Thymus (tissue), 11 donors: ENCODE results near the gene NXF1. TPM values are rescaled to one million over a fixed set of nuclear protein-coding genes. Genes with fewer than 3 reads are reported as not detected.
A peak's percentile ranks its signal among the peaks of the same experiment; 100 is the strongest.
"Not testable (repeated sequence)": the region's sequence is repeated elsewhere in the genome, so short reads cannot be mapped to it uniquely, and the experiment has no call there.

ENCODE experiments used
- DNase-seq, 9 donors: peaks; one replicate each; pipeline ENCODE4 v3.0.0-alpha.2; 2013; ENCODE audit warnings: low spot score in 9 of 9, low read depth in 6 of 9, missing footprints in 1 of 9
- H3K27ac ChIP-seq, 2 donors: one replicate each; pipeline ENCODE4 v1.5.1; 2013; ENCODE audit warnings: control low read depth in 1 of 2, low read depth in 1 of 2, low read length in 1 of 2, mild to moderate bottlenecking in 1 of 2, moderate library complexity in 1 of 2
- H3K27me3 ChIP-seq, 2 donors: one replicate each; pipeline ENCODE4 v1.5.1; 2013; ENCODE audit warnings: low read length in 1 of 2; ENCODE audit not compliant: control insufficient read depth in 2 of 2, insufficient read depth in 1 of 2
- H3K36me3 ChIP-seq, 2 donors: one replicate each; pipeline ENCODE4 v1.5.1; 2013; ENCODE audit warnings: low read length in 1 of 2, mild to moderate bottlenecking in 1 of 2, moderate library complexity in 1 of 2; ENCODE audit not compliant: control insufficient read depth in 2 of 2, insufficient read depth in 2 of 2
- H3K4me1 ChIP-seq, 2 donors: one replicate each; pipeline ENCODE4 v1.5.1; 2013; ENCODE audit warnings: low read length in 2 of 2; ENCODE audit not compliant: control insufficient read depth in 2 of 2, insufficient read depth in 2 of 2
- H3K4me3 ChIP-seq, 2 donors: one replicate each; pipeline ENCODE4 v1.5.1; 2013; ENCODE audit warnings: low read length in 2 of 2, control low read depth in 1 of 2, mild to moderate bottlenecking in 1 of 2
- H3K9me3 ChIP-seq, 2 donors: one replicate each; pipeline ENCODE4 v1.5.1; 2013; ENCODE audit warnings: low read length in 1 of 2, mild to moderate bottlenecking in 1 of 2; ENCODE audit not compliant: control insufficient read depth in 2 of 2, insufficient read depth in 1 of 2
- WGBS: extraction: QIAGEN DNeasy Blood & Tissue Kit; methylation state at CpG from one replicate; pipeline ENCODE4 v1.1.7; 2013; 5-methylcytosine and 5-hydroxymethylcytosine counted together
- polyA plus RNA-seq: library from polyadenylated mRNA; stranded (reverse); fragments of 200-250 nt; gene quantifications from one replicate; pipeline ENCODE4 v1.2.3, GENCODE V29; 2013
- total RNA-seq: library from RNA; stranded (reverse); fragments of 120-200 nt; gene quantifications from one replicate; pipeline ENCODE4 v1.2.4, GENCODE V29; 2013
- donor health status: healthy.

The NXF1 gene
- total and polyA plus RNA-seq, 2 donors = 34.4 to 186 TPM

DNA sequence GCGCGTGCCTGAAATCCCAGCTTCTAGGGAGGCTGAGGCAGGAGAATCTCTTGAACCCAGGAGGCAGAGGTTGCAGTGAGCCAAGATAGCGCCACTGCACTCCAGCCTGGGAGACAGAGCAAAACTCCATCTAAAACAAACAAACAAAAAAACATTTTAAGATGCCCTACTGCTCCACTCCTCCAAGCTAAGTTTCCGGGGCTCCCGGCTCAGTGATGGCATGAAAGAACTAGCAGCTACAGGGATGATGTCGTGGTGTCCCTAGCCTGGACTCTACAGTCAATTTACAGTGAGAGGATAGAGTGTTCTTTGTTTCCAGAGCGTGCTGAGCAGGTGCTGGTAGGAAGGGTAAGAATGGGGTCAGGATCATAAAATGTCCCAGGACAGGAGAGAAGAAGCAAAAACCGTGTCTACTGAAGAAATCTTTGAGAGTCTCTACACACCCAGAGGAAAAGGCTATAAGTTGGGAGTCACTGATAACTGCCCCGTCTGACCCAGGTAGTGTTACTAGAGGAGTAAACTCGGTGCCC lies 50.1 kb downstream of the NXF1 start:
- no peak for DNase-seq
- peaks cover 12 to 17% of the 10 kb centered on the region in 2 donors for H3K4me1 ChIP-seq
- peaks cover 14 to 16% of the 10 kb centered on the region in 2 donors for H3K36me3 ChIP-seq
- H3K4me3 ChIP-seq = no peak overlapping the region
- H3K9me3 ChIP-seq = no peaks in the 10 kb centered on the region
- no peaks in the 10 kb centered on the region for H3K27me3 ChIP-seq
- 95% methylated on average over 10 of the region's 10 CpGs for WGBS
- H3K27ac ChIP-seq = no peak overlapping the region

DNA sequence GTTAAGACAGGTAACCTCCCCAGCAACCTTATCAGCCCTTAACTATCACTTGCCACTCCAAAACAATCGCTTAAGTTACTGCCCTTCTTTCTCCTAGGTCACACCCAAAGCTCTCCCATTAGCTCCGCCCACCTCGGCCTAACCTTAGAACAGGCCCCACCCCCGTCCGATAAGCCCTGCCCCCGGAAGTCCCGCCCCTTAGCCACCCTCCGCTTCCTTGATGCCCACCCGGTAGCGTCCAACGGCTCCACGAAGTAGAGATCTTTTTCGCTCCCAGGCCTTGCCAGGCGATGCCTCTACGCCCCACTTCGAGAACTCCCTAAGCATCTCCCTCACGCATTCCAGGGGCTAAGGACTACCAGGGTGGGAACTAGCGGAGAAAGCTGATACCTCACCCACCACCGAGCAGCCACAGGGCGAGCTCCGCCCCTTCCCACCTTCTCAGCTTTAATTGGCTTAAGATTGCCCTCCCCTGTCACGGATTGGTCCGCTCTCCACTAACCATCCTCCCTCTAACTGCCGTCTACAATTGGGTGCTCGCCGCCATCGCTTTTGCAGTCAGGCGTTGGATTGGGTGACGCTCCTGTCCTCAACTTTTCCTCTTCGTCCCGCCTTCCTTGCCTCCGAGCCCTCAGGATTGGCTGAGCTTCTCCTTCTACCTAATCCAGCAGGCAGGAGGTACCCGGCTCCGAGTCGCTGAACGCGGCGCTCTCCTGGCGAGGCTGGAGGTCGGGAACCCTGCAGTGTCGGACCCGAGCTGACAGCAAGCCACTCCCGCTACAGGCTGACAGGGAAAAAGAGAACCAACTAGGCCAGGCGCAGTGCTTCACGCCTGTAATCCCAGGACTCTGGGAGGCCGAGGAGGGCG lies 51.3 kb downstream of the NXF1 start, which contains the start of gene ZBTB3:
Gene ZBTB3 (minus strand): TSS at position 425 of the 868 bp plus-strand sequence. CDS start 496 bp downstream, outside the sequence.
- Histone ChIP-seq H3K27me3 (no peaks in the 10 kb centered on the region), H3K4me3 (peak within 1 kb of the TSS; percentile 76 to 83), H3K27ac (peak within 1 kb of the TSS; percentile 92 to 96), H3K4me1 (peaks cover 12 to 17% of the 10 kb centered on the region in 2 donors), H3K9me3 (no peaks in the 10 kb centered on the region), H3K36me3 (peaks cover 19% of the 10 kb centered on the region in 2 donors)
- DNase-seq = peak; percentile 95 to 99 (median 97)
- under 1% methylated on average over 47 of the region's 47 CpGs for WGBS

DNA sequence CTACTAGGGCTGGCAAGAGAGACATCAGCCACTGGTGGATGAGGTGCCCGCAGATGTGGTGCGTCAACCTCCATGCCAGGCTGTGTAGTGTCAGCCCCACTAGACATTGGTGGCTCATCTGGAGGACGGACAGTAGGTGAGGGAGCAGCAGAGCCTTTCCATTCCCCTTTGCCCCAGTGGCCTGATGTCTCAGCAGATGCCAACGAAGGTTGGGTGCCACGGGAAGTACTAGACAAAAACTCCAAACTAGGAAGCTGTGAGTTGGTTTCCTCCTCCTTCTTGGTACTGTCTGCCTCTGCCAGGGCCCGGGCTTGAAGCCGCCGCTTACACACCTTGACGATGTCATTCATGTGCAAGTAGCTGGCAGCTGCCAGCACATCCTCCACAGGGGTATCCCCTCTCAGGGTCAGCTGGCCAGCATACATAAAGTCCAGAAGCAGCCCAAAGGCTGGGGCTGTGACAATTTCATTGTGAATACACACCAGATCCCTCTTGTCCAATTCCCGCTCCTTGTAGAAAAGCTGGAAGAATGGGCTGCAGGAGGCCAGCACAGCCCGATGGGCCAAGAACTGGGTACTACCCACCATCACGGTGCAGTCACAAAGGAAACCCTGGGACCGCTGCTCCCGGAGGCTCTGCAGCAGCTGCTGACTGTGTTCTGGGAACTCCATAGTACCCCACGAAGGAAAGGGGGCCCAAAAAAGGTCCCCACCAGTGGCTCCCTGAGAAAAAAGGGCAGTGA lies 52.1 kb downstream of the NXF1 start:
- no peaks in the 10 kb centered on the region for H3K27me3 ChIP-seq
- WGBS = 80% methylated on average over 15 of the region's 15 CpGs
- no peaks in the 10 kb centered on the region for H3K9me3 ChIP-seq
- H3K27ac ChIP-seq = peak overlapping the region; percentile 58 to 92
- DNase-seq = no peak
- peaks cover 12 to 17% of the 10 kb centered on the region in 2 donors for H3K4me1 ChIP-seq
- H3K4me3 ChIP-seq = peak overlapping the region; percentile 76 to 83
- peaks cover 23 to 24% of the 10 kb centered on the region in 2 donors for H3K36me3 ChIP-seq

- Histone ChIP-seq H3K4me1 (peaks cover 12 to 17% of the 10 kb centered on the region in 2 donors), H3K36me3 (peaks cover 23 to 24% of the 10 kb centered on the region in 2 donors), H3K27ac (no peak overlapping the region), H3K9me3 (no peaks in the 10 kb centered on the region), H3K27me3 (no peaks in the 10 kb centered on the region), H3K4me3 (no peak overlapping the region)
- 98% methylated on average over 14 of the region's 14 CpGs for WGBS
- DNase-seq = no peak
These were observed 53.0 kb downstream of the NXF1 start for GRCh38 chr11:62752177-62752785.

- H3K27me3 ChIP-seq, H3K9me3 ChIP-seq, H3K4me3 ChIP-seq, H3K27ac ChIP-seq, DNase-seq: not testable (repeated sequence)
- Histone ChIP-seq H3K4me1 (peaks cover 12 to 17% of the 10 kb centered on the region in 2 donors), H3K36me3 (peaks cover 23 to 28% of the 10 kb centered on the region in 2 donors)
- 99% methylated on average over 5 of the region's 5 CpGs for WGBS
These were observed 55.3 kb downstream of the NXF1 start for GRCh38 chr11:62749931-62750330.

- H3K4me3 ChIP-seq = no peak overlapping the region
- H3K36me3 ChIP-seq = peaks cover 19 to 22% of the 10 kb centered on the region in 2 donors
- no peaks in the 10 kb centered on the region for H3K27me3 ChIP-seq
- DNase-seq = no peak
- H3K27ac ChIP-seq = no peak overlapping the region
- peaks cover 0 to 3% of the 10 kb centered on the region in 2 donors for H3K4me1 ChIP-seq
- H3K9me3 ChIP-seq = no peaks in the 10 kb centered on the region
- 96% methylated on average over 9 of the region's 9 CpGs for WGBS
These were observed 57.6 kb downstream of the NXF1 start for GRCh38 chr11:62747475-62748160.

Other genes starting within 250 kb of the NXF1 start
- 1,700 TPM for gene EEF1G, start 231.5 kb downstream of the NXF1 start, total RNA-seq
- 1,365 TPM for gene EEF1G, start 231.5 kb downstream of the NXF1 start, polyA plus RNA-seq
- gene TUT1, start 213.9 kb downstream of the NXF1 start, total RNA-seq = 7.8 TPM
- 25.3 TPM for gene TUT1, start 213.9 kb downstream of the NXF1 start, polyA plus RNA-seq
- 121 TPM for gene MTA2, start 203.6 kb downstream of the NXF1 start, total RNA-seq
- 79.3 TPM for gene MTA2, start 203.6 kb downstream of the NXF1 start, polyA plus RNA-seq
- gene EML3, start 192.7 kb downstream of the NXF1 start, total RNA-seq = 17.8 TPM
- 99.3 TPM for gene EML3, start 192.7 kb downstream of the NXF1 start, polyA plus RNA-seq
- 1.7 TPM for gene ROM1, start 192.2 kb downstream of the NXF1 start, total RNA-seq
- gene ROM1, start 192.2 kb downstream of the NXF1 start, polyA plus RNA-seq = 7.6 TPM
- 29.4 TPM for gene B3GAT3, start 183.5 kb downstream of the NXF1 start, total RNA-seq
- gene B3GAT3, start 183.5 kb downstream of the NXF1 start, polyA plus RNA-seq = 72.2 TPM
- 95.9 TPM for gene GANAB, start 158.8 kb downstream of the NXF1 start, total RNA-seq
- gene GANAB, start 158.8 kb downstream of the NXF1 start, polyA plus RNA-seq = 98.4 TPM
- gene INTS5, start 152.1 kb downstream of the NXF1 start, total RNA-seq = 8.6 TPM
- 8.1 TPM for gene INTS5, start 152.1 kb downstream of the NXF1 start, polyA plus RNA-seq
- 111 TPM for gene C11orf98, start 140.2 kb downstream of the NXF1 start, total RNA-seq
- gene C11orf98, start 140.2 kb downstream of the NXF1 start, polyA plus RNA-seq = 152 TPM
- gene CSKMT, start 140.1 kb downstream of the NXF1 start, total RNA-seq = 31.1 TPM
- gene CSKMT, start 140.1 kb downstream of the NXF1 start, polyA plus RNA-seq = 64.6 TPM
- 11.8 TPM for gene UQCC3, start 133.8 kb downstream of the NXF1 start, total RNA-seq
- 19.3 TPM for gene UQCC3, start 133.8 kb downstream of the NXF1 start, polyA plus RNA-seq
- 4.0 TPM for gene LBHD1, start 133.2 kb downstream of the NXF1 start, total RNA-seq
- 14.0 TPM for gene LBHD1, start 133.2 kb downstream of the NXF1 start, polyA plus RNA-seq
- gene UBXN1, start 126.4 kb downstream of the NXF1 start, total RNA-seq = 142 TPM
- gene UBXN1, start 126.4 kb downstream of the NXF1 start, polyA plus RNA-seq = 191 TPM
- gene LRRN4CL, start 115.9 kb downstream of the NXF1 start, total RNA-seq = 0.80 TPM
- 0.75 TPM for gene LRRN4CL, start 115.9 kb downstream of the NXF1 start, polyA plus RNA-seq
- 29.3 TPM for gene BSCL2, start 98.0 kb downstream of the NXF1 start, total RNA-seq
- 76.6 TPM for gene BSCL2, start 98.0 kb downstream of the NXF1 start, polyA plus RNA-seq
- gene GNG3, start 97.8 kb downstream of the NXF1 start, total RNA-seq = 0.05 TPM
- gene GNG3, start 97.8 kb downstream of the NXF1 start, polyA plus RNA-seq = 0.41 TPM
- gene HNRNPUL2, start 78.0 kb downstream of the NXF1 start, total RNA-seq = 7.7 TPM
- gene HNRNPUL2, start 78.0 kb downstream of the NXF1 start, polyA plus RNA-seq = 44.7 TPM
- 37.8 TPM for gene TTC9C, start 77.0 kb downstream of the NXF1 start, total RNA-seq
- 34.9 TPM for gene TTC9C, start 77.0 kb downstream of the NXF1 start, polyA plus RNA-seq
- 8.9 TPM for gene ZBTB3, start 51.3 kb downstream of the NXF1 start, total RNA-seq
- gene ZBTB3, start 51.3 kb downstream of the NXF1 start, polyA plus RNA-seq = 7.7 TPM
- 172 TPM for gene POLR2G, start 43.9 kb downstream of the NXF1 start, total RNA-seq
- gene POLR2G, start 43.9 kb downstream of the NXF1 start, polyA plus RNA-seq = 150 TPM
- gene TAF6L, start 34.0 kb downstream of the NXF1 start, total RNA-seq = 18.9 TPM
- gene TAF6L, start 34.0 kb downstream of the NXF1 start, polyA plus RNA-seq = 26.5 TPM
- gene TMEM179B, start 18.0 kb downstream of the NXF1 start, total RNA-seq = 36.5 TPM
- gene TMEM179B, start 18.0 kb downstream of the NXF1 start, polyA plus RNA-seq = 58.2 TPM
- gene TMEM223, start 13.4 kb downstream of the NXF1 start, total RNA-seq = 19.9 TPM
- 18.4 TPM for gene TMEM223, start 13.4 kb downstream of the NXF1 start, polyA plus RNA-seq
- gene STX5, start 26.6 kb upstream of the NXF1 start, total RNA-seq = 30.0 TPM
- gene STX5, start 26.6 kb upstream of the NXF1 start, polyA plus RNA-seq = 31.2 TPM
- not detected for gene TEX54, start 27.4 kb upstream of the NXF1 start, total RNA-seq
- gene TEX54, start 27.4 kb upstream of the NXF1 start, polyA plus RNA-seq = 1.3 TPM
- 71.2 TPM for gene WDR74, start 34.1 kb upstream of the NXF1 start, total RNA-seq
- gene WDR74, start 34.1 kb upstream of the NXF1 start, polyA plus RNA-seq = 57.2 TPM
- 69.1 TPM for gene SLC3A2, start 75.5 kb upstream of the NXF1 start, total RNA-seq
- 96.6 TPM for gene SLC3A2, start 75.5 kb upstream of the NXF1 start, polyA plus RNA-seq
- not detected for gene CHRM1, start 115.9 kb upstream of the NXF1 start, total RNA-seq
- 0.05 TPM for gene CHRM1, start 115.9 kb upstream of the NXF1 start, polyA plus RNA-seq
- not detected for gene SLC22A6, start 179.5 kb upstream of the NXF1 start, total RNA-seq
- not detected for gene SLC22A6, start 179.5 kb upstream of the NXF1 start, polyA plus RNA-seq
- not detected for gene SLC22A8, start 210.4 kb upstream of the NXF1 start, total RNA-seq
- 0.02 TPM for gene SLC22A8, start 210.4 kb upstream of the NXF1 start, polyA plus RNA-seq